Panc1 (cell line): ENCODE measurements around the gene PCNX1. TPM values are rescaled to one million over a fixed set of nuclear protein-coding genes. Genes with fewer than 3 reads are reported as not detected.
"Not testable (repeated sequence)": the region's sequence is repeated elsewhere in the genome, so short reads cannot be mapped to it uniquely, and the experiment has no call there.

Experiments used
- ATAC-seq: fragments of 200-7000 bp; cut with Tn5 transposase; 2 replicates; pipeline ENCODE4 v1.9.1; 2020; ENCODE audit warnings: mild to moderate bottlenecking, moderate library complexity
- BruUV-seq: library from RNA; stranded (reverse); fragments of 400-500 nt; replicated peaks from 2 replicates; lab custom pipeline; 2021; lab: Mats Ljungman, UMichigan
- CTCF ChIA-PET: fragments of 300-600 bp; sonication (Branson Sonifier 250); formaldehyde crosslinking; loops from one replicate; lab custom pipeline; 2022; ENCODE audit warnings: antibody characterized with exemption; lab: Charles Lee
- POLR2A ChIA-PET: fragments of 300-600 bp; sonication (Branson Sonifier 250); formaldehyde crosslinking; loops from one replicate; lab custom pipeline; 2022; ENCODE audit warnings: antibody characterized with exemption; lab: Charles Lee
- DNase-seq: peaks from one replicate; pipeline ENCODE4 v3.0.0-alpha.2; 2010; ENCODE audit warnings: low read depth, low spot score
- H3K27ac ChIP-seq: 2 replicates; pipeline ENCODE4 v1.5.1; 2011; ENCODE audit warnings: mild to moderate bottlenecking, low read length, inconsistent platforms
- H3K27me3 ChIP-seq: fragments of 200-500 bp; sonication (Bioruptor generic); 2 replicates; pipeline ENCODE4 v1.6.0; 2014; ENCODE audit warnings: low read length, inconsistent platforms; ENCODE audit not compliant: control insufficient read depth, insufficient read depth
- H3K36me3 ChIP-seq: fragments of 200-500 bp; sonication (Bioruptor generic); 2 replicates; pipeline ENCODE4 v1.5.1; 2014; ENCODE audit warnings: inconsistent platforms, mild to moderate bottlenecking, low read length, moderate library complexity; ENCODE audit not compliant: control insufficient read depth, insufficient read depth
- H3K4me1 ChIP-seq: 2 replicates; pipeline ENCODE4 v1.5.1; 2011; ENCODE audit warnings: inconsistent platforms, mild to moderate bottlenecking, low read length, moderate library complexity; ENCODE audit not compliant: control insufficient read depth, insufficient read depth
- H3K4me3 ChIP-seq, 2 experiments: 2 replicates each; pipeline ENCODE4 v1.5.1; 2011 to 2012; ENCODE audit warnings: low read depth in 2 of 2, low read length in 2 of 2, mild to moderate bottlenecking in 2 of 2, inconsistent platforms in 1 of 2, moderate library complexity in 1 of 2
- H3K9me3 ChIP-seq: fragments of 200-500 bp; sonication (Bioruptor generic); 2 replicates; pipeline ENCODE4 v1.5.1; 2014; ENCODE audit warnings: low read depth, mild to moderate bottlenecking, inconsistent platforms, low read length, moderate library complexity; ENCODE audit not compliant: control insufficient read depth, insufficient read depth
- CTCF ChIP-seq: fragments of 450-650 bp; IDR thresholded peaks from 2 replicates; pipeline ENCODE4 v1.5.1; 2017; ENCODE audit warnings: mild to moderate bottlenecking
- POLR2AphosphoS5 ChIP-seq: IDR thresholded peaks from 2 replicates; pipeline ENCODE4 v1.6.1; 2012; ENCODE audit warnings: mild to moderate bottlenecking, low read depth, low read length, moderate library complexity
- REST ChIP-seq, 2 experiments: IDR thresholded peaks; 2 replicates each; pipeline ENCODE4 v1.6.1; 2011 to 2012; ENCODE audit warnings: low read depth in 2 of 2, control low read depth in 1 of 2, low read length in 1 of 2, mild to moderate bottlenecking in 1 of 2, moderate library complexity in 1 of 2; ENCODE audit not compliant: insufficient read depth in 1 of 2
- SIN3A ChIP-seq: IDR thresholded peaks from 2 replicates; pipeline ENCODE4 v1.6.1; 2012; ENCODE audit warnings: low read depth, mild to moderate bottlenecking, low read length, moderate library complexity, borderline replicate concordance; ENCODE audit not compliant: insufficient read depth
- TCF7L2 ChIP-seq: IDR thresholded peaks from 2 replicates; pipeline ENCODE4 v1.6.1; 2011; ENCODE audit warnings: mild to moderate bottlenecking, low read depth, low read length, inconsistent platforms
- in situ Hi-C: cut with HindIII; loops from 2 replicates; pipeline ENCODE4 v1.10.0; 2016; ENCODE audit warnings: low sequenced_read_pairs, low pct_unique_long_range_greater_than_20kb
- intact Hi-C: fragments of 100-400 bp; cut with micrococcal nuclease; formaldehyde crosslinking; loops from one replicate; pipeline ENCODE4 v1.10.0; 2022; ENCODE audit not compliant: unreplicated experiment
- total RNA-seq: library from RNA; stranded (reverse); gene quantifications from one replicate; pipeline ENCODE4 v1.2.1, GENCODE V29; 2021; ENCODE audit not compliant: unreplicated experiment

PCNX1 gene
- total RNA-seq, 1 experiment from 2014 or later, result 30.5 TPM

GRCh38 chr14:71062581-71063303 is 155.5 kb downstream of the PCNX1 start:
- in situ Hi-C loops, result no loop called here
- Histone ChIP-seq H3K27ac (no peak overlapping the region), H3K4me1 (no peaks in the 10 kb centered on the region), H3K9me3 (no peaks in the 10 kb centered on the region), H3K27me3 (no peaks in the 10 kb centered on the region), H3K4me3 (no peak overlapping the region), H3K36me3 (peaks cover 1% of the 10 kb centered on the region; the same call in 1 of the 2 replicates)
- ChIA-PET POLR2A (interaction anchor here (0.6 kb wide), 1 partner anchor 52 kb away, joined by 6 read pairs; no protein-coding TSS in a partner anchor), CTCF (no interaction called here)
- TF ChIP-seq TCF7L2 (no peak), SIN3A (no peak), POLR2AphosphoS5 (no peak), REST (IDR thresholded peaks at IDR 0.05; ENCODE audit: insufficient read depth in 1 of 2, low read depth in 2 of 2, low read length in 1 of 2) (no peak), CTCF (no peak)
- intact Hi-C loops, result no loop called here
- no peak for DNase-seq
- no peak for ATAC-seq
- no TSS peak for BruUV-seq

DNA sequence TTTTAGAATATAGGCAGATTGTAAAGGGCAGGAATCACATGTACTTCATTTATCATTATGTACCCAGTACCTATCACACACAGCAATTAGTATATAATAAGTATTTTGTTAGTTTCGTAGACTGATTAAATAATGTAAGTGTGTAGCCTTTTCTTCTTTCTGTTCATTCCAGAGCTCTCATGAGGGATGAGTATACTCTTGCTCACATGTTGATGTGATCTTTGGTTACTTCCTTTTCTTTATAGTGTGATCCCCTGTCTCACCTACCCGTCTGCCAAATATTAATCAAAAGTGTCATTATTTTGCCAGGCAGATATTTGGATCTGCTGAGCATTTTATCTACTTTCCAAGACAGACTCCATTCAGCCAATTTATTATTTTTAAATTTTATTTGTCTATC is 156.1 kb downstream of the PCNX1 start:
- DNase-seq, result no peak
- POLR2A ChIA-PET, result no interaction called here
- Histone ChIP-seq H3K36me3 (no peaks in the 10 kb centered on the region), H3K27ac (no peak overlapping the region), H3K9me3 (no peaks in the 10 kb centered on the region), H3K27me3 (no peaks in the 10 kb centered on the region), H3K4me3 (no peak overlapping the region), H3K4me1 (no peaks in the 10 kb centered on the region)
- no peak for ATAC-seq
- TF ChIP-seq REST (IDR thresholded peaks at IDR 0.05; ENCODE audit: insufficient read depth in 1 of 2, low read depth in 2 of 2, low read length in 1 of 2) (no peak), SIN3A (no peak), POLR2AphosphoS5 (no peak), CTCF (no peak), TCF7L2 (no peak)
- in situ Hi-C loops (no loop called here), intact Hi-C loops (no loop called here)
- no TSS peak for BruUV-seq
- CTCF ChIA-PET, result interaction anchor here (0.6 kb wide), 1 partner anchor 90 kb away, joined by 3 read pairs; no protein-coding TSS in a partner anchor

DNA sequence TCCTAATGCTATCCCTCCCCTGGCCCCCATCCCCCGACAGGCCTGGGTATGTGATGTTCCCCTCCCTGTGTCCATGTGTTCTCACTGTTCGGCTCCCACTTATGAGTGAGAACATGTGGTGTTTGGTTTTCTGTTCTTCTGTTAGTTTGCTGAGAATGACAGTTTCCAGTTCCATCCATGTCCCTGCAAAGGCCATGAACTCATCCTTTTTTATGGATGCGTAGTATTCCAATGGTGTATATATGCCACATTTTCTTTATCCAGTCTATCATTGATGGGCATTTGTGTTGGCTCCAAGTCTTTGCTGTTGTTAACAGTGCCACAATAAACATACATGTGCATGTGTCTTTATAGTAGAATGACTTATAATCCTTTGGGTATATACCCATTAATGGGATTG is 157.5 kb downstream of the PCNX1 start:
- intact Hi-C loops, H3K36me3 ChIP-seq, H3K9me3 ChIP-seq, in situ Hi-C loops, DNase-seq, H3K27me3 ChIP-seq, CTCF ChIA-PET, ATAC-seq, H3K4me3 ChIP-seq, H3K27ac ChIP-seq, POLR2A ChIA-PET, BruUV-seq, H3K4me1 ChIP-seq: not testable (repeated sequence)
